Naive thymus-derived CD8-positive, alpha-beta T cell (primary cell): ENCODE data around the gene RFFL. TPM values are rescaled to one million over a fixed set of nuclear protein-coding genes. Genes with fewer than 3 reads are reported as not detected.
"Not testable (repeated sequence)": the region's sequence is repeated elsewhere in the genome, so short reads cannot be mapped to it uniquely, and the experiment has no call there.

Source experiments
- ATAC-seq, 2 donors: fragments of 150-1000 bp; cut with Tn5 transposase in 1 of 2; sonication (Bioruptor Pico), chemical (Tn5 transposase) in 1 of 2; 1 replicate in 1 of 2; 2 replicates in 1 of 2; pipeline ENCODE4 v1.10.0; 2021; ENCODE audit warnings: mild to moderate bottlenecking in 2 of 2, moderate library complexity in 2 of 2
- POLR2A ChIA-PET: fragments of 350-600 bp; sonication (Branson Sonifier 250); formaldehyde crosslinking; loops from one replicate; lab custom pipeline; 2021; ENCODE audit warnings: antibody characterized with exemption; lab: Charles Lee
- DNase-seq, 10 donors: peaks; one replicate each; pipeline versions ENCODE4 v3.0.0 to v3.0.0-alpha.2; 2020 to 2022
- H3K27ac Mint-ChIP-seq, 10 donors: one replicate each; pipeline ENCODE4 v1.8.0; 2020 to 2022; ENCODE audit warnings: mild to moderate bottlenecking in 10 of 10, mixed read lengths in 10 of 10, moderate library complexity in 4 of 10, inconsistent platforms in 1 of 10
- H3K27me3 Mint-ChIP-seq, 5 donors: one replicate each; pipeline ENCODE4 v1.8.0; 2021 to 2022; ENCODE audit warnings: mixed read lengths in 5 of 5
- H3K36me3 Mint-ChIP-seq, 3 donors: one replicate each; pipeline ENCODE4 v1.8.0; 2020 to 2022; ENCODE audit warnings: mixed read lengths in 3 of 3, mild to moderate bottlenecking in 2 of 3, inconsistent platforms in 1 of 3
- H3K4me1 Mint-ChIP-seq, 4 donors: one replicate each; pipeline ENCODE4 v1.8.0; 2021 to 2022; ENCODE audit warnings: mixed read lengths in 4 of 4
- H3K4me3 Mint-ChIP-seq, 10 donors: one replicate each; pipeline ENCODE4 v1.8.0; 2020 to 2022; ENCODE audit warnings: mild to moderate bottlenecking in 10 of 10, mixed read lengths in 10 of 10, moderate library complexity in 6 of 10, inconsistent platforms in 1 of 10
- H3K9me3 Mint-ChIP-seq, 9 donors: one replicate each; pipeline ENCODE4 v1.8.0; 2020 to 2022; ENCODE audit warnings: mixed read lengths in 9 of 9, mild to moderate bottlenecking in 3 of 9, inconsistent platforms in 1 of 9, moderate library complexity in 1 of 9
- polyA plus RNA-seq, 3 donors: library from polyadenylated mRNA; unstranded; fragments of 300-500 nt; fragmentation: Illumina TruSeq; gene quantifications; one replicate each; pipeline ENCODE4 v1.2.3, GENCODE V29; 2021
- total RNA-seq, 8 experiments: library from RNA in 2 of 8; stranded (reverse) in 2 of 8; gene quantifications; one replicate each; pipeline ENCODE4 v1.2.3 and lab custom pipeline; 2021 to 2026

The RFFL gene
- total and polyA plus RNA-seq, 5 experiments from 2014 or later: 30.8 to 70.1 (median 39.7) TPM

DNA sequence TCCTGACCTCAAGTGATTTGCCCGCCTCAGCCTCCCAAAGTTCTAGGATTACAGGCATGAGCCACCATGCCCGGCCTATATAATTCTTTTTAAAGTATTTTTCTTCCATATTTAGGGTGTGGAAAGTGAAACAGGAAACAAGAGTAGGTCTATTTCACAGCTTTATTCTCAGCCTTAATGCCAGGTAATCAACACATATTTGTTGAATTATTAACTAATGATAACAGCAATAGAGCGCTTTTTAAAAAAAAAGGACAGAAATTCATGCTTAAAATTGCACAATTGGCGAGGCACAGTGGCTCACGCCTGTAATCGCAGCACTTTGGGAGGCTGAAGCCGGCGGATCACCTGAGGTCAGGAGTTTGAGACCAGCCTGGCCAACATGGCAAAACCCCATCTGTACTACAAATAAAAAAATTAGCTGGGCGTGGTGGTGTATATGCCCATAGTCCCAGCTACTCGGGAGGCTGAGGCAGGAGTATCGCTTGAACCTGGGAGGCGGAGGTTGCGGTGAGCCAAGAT lies 18.0 kb downstream of the RFFL start:
- H3K36me3 Mint-ChIP-seq, H3K27me3 Mint-ChIP-seq, H3K9me3 Mint-ChIP-seq, DNase-seq, ATAC-seq: not testable (repeated sequence)
- H3K4me3 Mint-ChIP-seq: peak overlapping the region; percentile 70 to 91 (median 81)
- H3K27ac Mint-ChIP-seq: peak overlapping the region; percentile 92 to 99 (median 96)
- H3K4me1 Mint-ChIP-seq: peaks cover 30 to 83% (median 73%) of the 10 kb centered on the region in 4 donors
- POLR2A ChIA-PET: interaction anchor here (0.9 to 3.5 kb wide), 5 partner anchors 13 to 65 kb away, joined by 3 to 18 read pairs (median 4); partner anchors contain the start of genes LIG3 and RFFL

GRCh38 chr17:35044181-35044580 lies 19.3 kb downstream of the RFFL start:
- H3K4me1 Mint-ChIP-seq: peaks cover 31 to 75% (median 70%) of the 10 kb centered on the region in 4 donors
- H3K27ac Mint-ChIP-seq: peak overlapping the region; percentile 72 to 99 (median 94)
- peak overlapping the region in 2 of 10 donors; percentile 22 to 81 for H3K4me3 Mint-ChIP-seq
- no peak for DNase-seq
- no peaks in the 10 kb centered on the region for H3K27me3 Mint-ChIP-seq
- no peaks in the 10 kb centered on the region for H3K9me3 Mint-ChIP-seq
- POLR2A ChIA-PET: interaction anchor here (0.6 to 3.5 kb wide), 4 partner anchors 19 to 42 kb away, joined by 3 to 18 read pairs (median 3); partner anchors contain the start of gene RFFL
- peaks cover 0 to 3% (median 0%) of the 10 kb centered on the region in 3 donors for H3K36me3 Mint-ChIP-seq
- ATAC-seq: no peak

- DNase-seq: no peak
- Mint-ChIP-seq H3K4me3 (peak overlapping the region in 1 of 10 donors; percentile 24), H3K27ac (peak overlapping the region in 7 of 10 donors; percentile 29 to 85 (median 44)), H3K27me3 (no peaks in the 10 kb centered on the region), H3K4me1 (peaks cover 20 to 66% (median 55%) of the 10 kb centered on the region in 4 donors), H3K9me3 (no peaks in the 10 kb centered on the region), H3K36me3 (peaks cover 0 to 8% (median 0%) of the 10 kb centered on the region in 3 donors)
- ATAC-seq: no peak
- POLR2A ChIA-PET: interaction anchor here (1.0 to 3.2 kb wide), 6 partner anchors 9 to 42 kb away, joined by 3 to 18 read pairs (median 5); no protein-coding TSS in a partner anchor
Observed at GRCh38 chr17:35041390-35041789, 22.1 kb downstream of the RFFL start.

- no peaks in the 10 kb centered on the region for H3K27me3 Mint-ChIP-seq
- POLR2A ChIA-PET: no interaction called here
- ATAC-seq (no peak), DNase-seq (no peak)
- no peak overlapping the region for H3K4me3 Mint-ChIP-seq
- H3K4me1 Mint-ChIP-seq: peaks cover 11 to 44% (median 28%) of the 10 kb centered on the region in 4 donors
- H3K27ac Mint-ChIP-seq: peak overlapping the region in 1 of 10 donors; percentile 22
- no peaks in the 10 kb centered on the region for H3K9me3 Mint-ChIP-seq
- peaks cover 0 to 15% (median 0%) of the 10 kb centered on the region in 3 donors for H3K36me3 Mint-ChIP-seq
Observed at GRCh38 chr17:35038453-35038852, 25.1 kb downstream of the RFFL start.

- ATAC-seq (no peak), DNase-seq (no peak)
- Mint-ChIP-seq H3K36me3 (peaks cover 0 to 22% (median 9%) of the 10 kb centered on the region in 3 donors), H3K27ac (peak overlapping the region in 1 of 10 donors; percentile 29), H3K27me3 (no peaks in the 10 kb centered on the region), H3K4me1 (peaks cover 23 to 34% (median 27%) of the 10 kb centered on the region in 4 donors), H3K9me3 (no peaks in the 10 kb centered on the region), H3K4me3 (no peak overlapping the region)
- POLR2A ChIA-PET: interaction anchor here (1.0 to 1.1 kb wide), 2 partner anchors 7 to 10 kb away, joined by 3 to 5 read pairs; no protein-coding TSS in a partner anchor
Observed at GRCh38 chr17:35030780-35031179, 32.7 kb downstream of the RFFL start.

DNA sequence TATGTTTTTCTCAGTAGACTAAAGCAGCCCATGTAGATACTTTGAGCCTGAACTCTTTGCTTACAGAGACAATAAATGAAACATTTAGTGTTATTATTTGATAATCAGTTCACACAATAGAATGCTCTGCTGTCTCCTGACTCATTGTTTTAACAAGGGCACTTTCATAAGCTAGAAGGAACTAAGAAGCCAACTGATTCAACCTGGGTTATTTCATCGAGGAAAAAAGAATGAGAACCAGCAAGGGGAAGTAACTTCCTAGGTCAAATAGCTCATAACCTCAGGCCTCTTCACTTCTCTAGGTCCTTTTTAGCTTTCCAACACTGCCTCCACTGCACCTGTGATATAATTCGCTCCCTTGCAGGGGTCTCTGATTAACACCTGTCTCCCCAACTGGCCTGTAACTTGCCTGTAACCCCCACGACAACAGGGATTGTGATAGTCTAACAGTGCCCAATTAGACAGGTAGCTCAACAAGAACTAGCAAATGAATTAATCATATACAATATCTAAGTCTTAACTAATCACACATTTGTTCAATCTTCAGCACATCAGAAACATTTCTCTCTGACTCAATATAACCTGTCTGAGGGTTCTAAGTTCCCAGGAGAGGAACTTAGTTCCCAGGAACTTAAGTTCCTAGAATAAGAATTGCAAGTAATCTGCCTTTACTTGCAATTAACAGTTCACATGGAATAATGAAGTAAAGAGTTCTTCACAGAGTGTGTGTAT lies 34.8 kb downstream of the RFFL start:
- ATAC-seq: no peak
- DNase-seq: no peak
- Mint-ChIP-seq H3K4me3 (no peak overlapping the region), H3K27me3 (no peaks in the 10 kb centered on the region), H3K9me3 (no peaks in the 10 kb centered on the region), H3K4me1 (peaks cover 24 to 42% (median 37%) of the 10 kb centered on the region in 4 donors), H3K27ac (peak overlapping the region in 8 of 10 donors; percentile 3 to 88 (median 64)), H3K36me3 (peaks cover 0 to 32% (median 9%) of the 10 kb centered on the region in 3 donors)
- POLR2A ChIA-PET: interaction anchor here (0.6 to 1.6 kb wide), 3 partner anchors 14 to 48 kb away, joined by 3 to 9 read pairs (median 3); partner anchors contain the start of gene LIG3

- peaks cover 25 to 44% (median 41%) of the 10 kb centered on the region in 4 donors for H3K4me1 Mint-ChIP-seq
- not testable (repeated sequence) for H3K27me3 Mint-ChIP-seq, H3K9me3 Mint-ChIP-seq, DNase-seq, ATAC-seq, H3K4me3 Mint-ChIP-seq
- POLR2A ChIA-PET: interaction anchor here (0.6 to 1.6 kb wide), 2 partner anchors 45 to 47 kb away, joined by 3 to 9 read pairs; partner anchors contain the start of gene LIG3
- H3K36me3 Mint-ChIP-seq: peaks cover 0 to 30% (median 9%) of the 10 kb centered on the region in 3 donors
- peak overlapping the region in 6 of 10 donors; percentile 23 to 80 (median 48) for H3K27ac Mint-ChIP-seq
Observed at GRCh38 chr17:35028097-35028496, 35.4 kb downstream of the RFFL start.

- Mint-ChIP-seq H3K4me1 (peaks cover 18 to 56% (median 49%) of the 10 kb centered on the region in 4 donors), H3K27ac (peak overlapping the region in 8 of 10 donors; percentile 25 to 99 (median 67)), H3K36me3 (peaks cover 0 to 27% (median 6%) of the 10 kb centered on the region in 3 donors), H3K9me3 (no peaks in the 10 kb centered on the region), H3K4me3 (no peak overlapping the region), H3K27me3 (no peaks in the 10 kb centered on the region)
- POLR2A ChIA-PET: interaction anchor here (0.5 kb wide), 1 partner anchor 211 kb away, joined by 3 read pairs; no protein-coding TSS in a partner anchor
- DNase-seq (no peak), ATAC-seq (no peak)
Observed at GRCh38 chr17:35025541-35025940, 38.0 kb downstream of the RFFL start.

- no peak for DNase-seq
- H3K9me3 Mint-ChIP-seq: no peaks in the 10 kb centered on the region
- POLR2A ChIA-PET: interaction anchor here (0.7 to 3.6 kb wide), 14 partner anchors 8 to 96 kb away, joined by 3 to 39 read pairs (median 7); partner anchors contain the start of genes LIG3 and RFFL
- H3K27ac Mint-ChIP-seq: peak overlapping the region; percentile 94 to 99 (median 96)
- H3K4me3 Mint-ChIP-seq: peak overlapping the region in 2 of 10 donors; percentile 39 to 48
- H3K4me1 Mint-ChIP-seq: peaks cover 15 to 61% (median 49%) of the 10 kb centered on the region in 4 donors
- no peaks in the 10 kb centered on the region for H3K27me3 Mint-ChIP-seq
- peaks cover 0 to 44% (median 8%) of the 10 kb centered on the region in 3 donors for H3K36me3 Mint-ChIP-seq
- ATAC-seq: no peak
Observed at GRCh38 chr17:35023538-35023937, 40.0 kb downstream of the RFFL start.

DNA sequence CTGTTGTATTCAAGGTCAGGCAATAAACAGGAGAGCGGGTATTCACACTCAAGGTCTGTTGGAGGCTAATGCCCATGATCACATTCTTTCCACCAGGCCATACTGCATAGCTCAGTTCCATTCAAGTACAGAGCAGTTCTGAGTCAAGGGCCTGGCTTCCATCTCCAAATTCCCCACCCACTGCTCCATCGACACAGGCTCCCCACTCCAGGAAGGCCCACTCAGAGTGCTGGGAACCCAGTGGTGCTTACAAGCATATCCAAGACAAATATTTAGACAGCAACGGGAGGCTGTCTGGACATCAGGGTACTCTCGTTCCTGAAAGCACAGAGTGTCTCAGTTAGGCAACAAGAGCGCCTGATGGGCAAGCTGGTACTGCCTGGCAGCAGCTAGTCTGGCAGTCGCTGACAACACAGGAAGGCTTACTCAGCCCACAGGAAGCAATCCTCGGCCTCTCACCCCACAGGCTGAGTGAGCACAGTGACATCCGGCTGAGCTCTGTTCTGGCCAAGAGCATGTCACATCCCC lies 40.9 kb downstream of the RFFL start:
- peak overlapping the region; percentile 36 to 79 (median 68) for H3K4me3 Mint-ChIP-seq
- no peaks in the 10 kb centered on the region for H3K9me3 Mint-ChIP-seq
- ATAC-seq (peak; percentile 98 to 100), DNase-seq (peak; percentile 23 to 77 (median 50))
- no peaks in the 10 kb centered on the region for H3K27me3 Mint-ChIP-seq
- peak overlapping the region; percentile 94 to 99 (median 96) for H3K27ac Mint-ChIP-seq
- POLR2A ChIA-PET: interaction anchor here (0.7 to 3.6 kb wide), 24 partner anchors 9 to 787 kb away, joined by 3 to 39 read pairs (median 6); partner anchors contain the start of genes CCT6B, LIG3, RFFL and TAF15
- H3K36me3 Mint-ChIP-seq: peaks cover 0 to 53% (median 8%) of the 10 kb centered on the region in 3 donors
- H3K4me1 Mint-ChIP-seq: peaks cover 15 to 60% (median 50%) of the 10 kb centered on the region in 4 donors

DNA sequence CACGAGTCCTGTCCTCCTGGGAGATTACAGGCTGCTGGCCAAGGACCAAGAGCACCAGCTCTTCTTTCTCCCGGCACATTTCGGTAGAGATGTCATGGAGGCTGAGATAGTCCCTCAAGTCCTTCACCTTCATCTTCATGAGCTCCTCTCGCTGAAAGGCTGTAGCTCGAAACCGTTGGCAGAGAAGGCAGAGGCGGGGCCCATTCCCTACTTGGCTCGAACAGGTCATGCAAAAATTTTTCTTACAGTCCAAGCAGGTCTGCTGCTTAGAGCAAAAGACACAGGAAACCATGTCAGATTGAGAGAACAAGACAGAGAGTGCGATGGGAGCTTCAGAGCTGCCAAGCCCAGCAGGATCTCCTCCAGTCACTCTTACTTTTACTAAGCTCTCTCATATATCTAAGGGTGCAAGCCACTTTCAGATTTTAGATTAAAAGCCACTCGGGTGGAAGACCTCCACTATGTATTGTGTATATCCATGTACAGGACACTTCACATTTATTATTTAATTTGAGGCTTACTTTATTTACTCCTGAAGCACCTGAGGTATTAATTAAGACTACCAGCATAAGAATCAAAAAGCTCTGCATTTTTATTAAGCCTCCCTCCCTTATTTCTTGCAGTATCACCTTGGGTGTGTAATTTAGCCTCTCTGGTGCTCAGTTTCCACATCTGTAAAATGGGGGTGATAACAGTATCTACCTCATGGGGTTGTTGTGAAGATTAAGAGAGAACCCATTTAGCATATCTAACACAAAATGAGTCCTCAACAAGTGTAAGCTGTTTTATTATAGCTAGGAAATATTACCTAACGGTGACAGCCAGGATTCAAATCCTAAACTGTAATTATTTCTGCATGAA lies 41.8 kb downstream of the RFFL start:
- POLR2A ChIA-PET: interaction anchor here (1.1 to 3.6 kb wide), 15 partner anchors 10 to 67 kb away, joined by 3 to 39 read pairs (median 7); partner anchors contain the start of genes CCT6B, LIG3, RFFL and ZNF830
- no peaks in the 10 kb centered on the region for H3K27me3 Mint-ChIP-seq
- H3K27ac Mint-ChIP-seq: peak overlapping the region; percentile 94 to 99 (median 96)
- H3K4me3 Mint-ChIP-seq: peak overlapping the region in 3 of 10 donors; percentile 20 to 67 (median 66)
- ATAC-seq (no peak), DNase-seq (no peak)
- H3K9me3 Mint-ChIP-seq: no peaks in the 10 kb centered on the region
- H3K4me1 Mint-ChIP-seq: peaks cover 11 to 60% (median 53%) of the 10 kb centered on the region in 4 donors
- peaks cover 0 to 62% (median 10%) of the 10 kb centered on the region in 3 donors for H3K36me3 Mint-ChIP-seq
